Body of pancreas (tissue), 4 donors: ENCODE measurements around the gene TNFAIP8L3. TPM values are rescaled to one million over a fixed set of nuclear protein-coding genes. Genes with fewer than 3 reads are reported as not detected.

Experiments
- ATAC-seq: fragments of 150-250 bp; one replicate; pipeline ENCODE4 v1.9.1; 2016
- DNase-seq, 4 donors: peaks; one replicate each; pipeline ENCODE4 v3.0.0-alpha.2; 2019
- H3K27ac ChIP-seq, 4 donors: fragments of 200-600 bp; sonication (generic); 1 replicate in 3 of 4; 2 replicates in 1 of 4; pipeline versions ENCODE4 v1.5.1 to v1.6.1; 2016 to 2019; ENCODE audit warnings: mild to moderate bottlenecking in 1 of 4, mixed read lengths in 1 of 4, moderate library complexity in 1 of 4
- H3K27me3 ChIP-seq, 2 donors: fragments of 200-600 bp; sonication (generic); one replicate each; pipeline ENCODE4 v1.6.0; 2016; ENCODE audit warnings: mild to moderate bottlenecking in 1 of 2
- H3K36me3 ChIP-seq, 2 donors: fragments of 200-600 bp; sonication (generic); replicated peaks in 1 of 2; 2 replicates each; pipeline ENCODE4 v1.5.1; 2016; ENCODE audit warnings: low read depth in 2 of 2; ENCODE audit not compliant: insufficient read depth in 1 of 2
- H3K4me1 ChIP-seq: fragments of 200-600 bp; sonication (generic); one replicate; pipeline ENCODE4 v1.6.0; 2016
- H3K4me3 ChIP-seq, 2 donors: fragments of 200-600 bp; sonication (generic); 1 replicate in 1 of 2; 2 replicates in 1 of 2; pipeline ENCODE4 v1.5.1; 2016 to 2019
- H3K9me3 ChIP-seq, 3 donors: fragments of 200-600 bp; sonication (generic); 1 replicate in 2 of 3; 2 replicates in 1 of 3; pipeline ENCODE4 v1.5.1; 2016
- POLR2A ChIP-seq, 3 donors: fragments of 450-650 bp; IDR thresholded peaks; one replicate each; pipeline ENCODE4 v1.6.1; 2016; ENCODE audit warnings: antibody characterized with exemption in 3 of 3, mild to moderate bottlenecking in 2 of 3
- WGBS, 2 donors: methylation state at CpG; one replicate each; pipeline ENCODE4 v1.1.5; 2017; 5-methylcytosine and 5-hydroxymethylcytosine counted together
- intact Hi-C: fragments of 100-400 bp; cut with DNase I; formaldehyde crosslinking; loops from one replicate; pipeline ENCODE4 v1.15.1; 2023
- total RNA-seq, 2 donors: library from RNA; depleted of rRNA; stranded (reverse); fragments of >200 nt; gene quantifications; one replicate each; pipeline ENCODE4 v1.1.0, GENCODE V29; 2016
- TF ChIP-seq, protein P1 (sequence below), 7 experiments: fragments of 450-650 bp in 4 of 7; fragments of 200-600 bp in 3 of 7; sonication (generic) in 3 of 7; IDR thresholded peaks; one replicate each; pipeline ENCODE4 v1.5.1; 2016 to 2019; ENCODE audit warnings: antibody characterized with exemption in 7 of 7

TNFAIP8L3 gene
- total RNA-seq, 2 donors from 2014 or later, result 2.9 TPM; not detected in 1

DNA sequence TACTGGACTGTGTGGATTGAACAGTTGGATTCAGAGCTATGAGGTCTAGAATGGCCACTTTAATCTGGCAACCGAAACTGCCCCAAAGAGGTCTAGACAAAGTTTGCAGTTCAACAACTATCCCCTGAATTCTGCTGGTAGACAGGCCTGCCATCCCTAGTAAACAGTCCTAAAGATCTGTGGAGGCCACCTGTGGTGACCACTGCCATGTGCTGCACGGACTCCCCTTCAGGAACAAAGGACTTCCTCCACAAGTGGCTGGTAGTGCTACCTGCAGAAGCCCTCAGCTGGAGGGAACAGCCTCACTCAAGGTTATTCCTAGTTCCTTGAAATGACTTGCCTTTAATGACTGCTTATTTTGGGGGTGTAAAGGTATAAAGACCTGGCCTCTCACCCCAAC lies 6.1 kb downstream of the TNFAIP8L3 start:
- no peaks in the 10 kb centered on the region for H3K36me3 ChIP-seq
- H3K27ac ChIP-seq, result no peak overlapping the region
- no peak overlapping the region for H3K4me3 ChIP-seq
- DNase-seq, result no peak
- H3K9me3 ChIP-seq, result no peaks in the 10 kb centered on the region
- TF ChIP-seq POLR2A (IDR thresholded peaks at IDR 0.05), result no peak
- TF ChIP-seq, protein P1, sequence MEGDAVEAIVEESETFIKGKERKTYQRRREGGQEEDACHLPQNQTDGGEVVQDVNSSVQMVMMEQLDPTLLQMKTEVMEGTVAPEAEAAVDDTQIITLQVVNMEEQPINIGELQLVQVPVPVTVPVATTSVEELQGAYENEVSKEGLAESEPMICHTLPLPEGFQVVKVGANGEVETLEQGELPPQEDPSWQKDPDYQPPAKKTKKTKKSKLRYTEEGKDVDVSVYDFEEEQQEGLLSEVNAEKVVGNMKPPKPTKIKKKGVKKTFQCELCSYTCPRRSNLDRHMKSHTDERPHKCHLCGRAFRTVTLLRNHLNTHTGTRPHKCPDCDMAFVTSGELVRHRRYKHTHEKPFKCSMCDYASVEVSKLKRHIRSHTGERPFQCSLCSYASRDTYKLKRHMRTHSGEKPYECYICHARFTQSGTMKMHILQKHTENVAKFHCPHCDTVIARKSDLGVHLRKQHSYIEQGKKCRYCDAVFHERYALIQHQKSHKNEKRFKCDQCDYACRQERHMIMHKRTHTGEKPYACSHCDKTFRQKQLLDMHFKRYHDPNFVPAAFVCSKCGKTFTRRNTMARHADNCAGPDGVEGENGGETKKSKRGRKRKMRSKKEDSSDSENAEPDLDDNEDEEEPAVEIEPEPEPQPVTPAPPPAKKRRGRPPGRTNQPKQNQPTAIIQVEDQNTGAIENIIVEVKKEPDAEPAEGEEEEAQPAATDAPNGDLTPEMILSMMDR (IDR thresholded peaks at IDR 0.05), result no peak
- 81 to 83% methylated on average over 2 of the region's 2 CpGs for WGBS, 2 donors
- no peaks in the 10 kb centered on the region for H3K27me3 ChIP-seq
- H3K4me1 ChIP-seq, result peaks cover 4% of the 10 kb centered on the region
- no peak for ATAC-seq
- intact Hi-C loops, result no loop called here

DNA sequence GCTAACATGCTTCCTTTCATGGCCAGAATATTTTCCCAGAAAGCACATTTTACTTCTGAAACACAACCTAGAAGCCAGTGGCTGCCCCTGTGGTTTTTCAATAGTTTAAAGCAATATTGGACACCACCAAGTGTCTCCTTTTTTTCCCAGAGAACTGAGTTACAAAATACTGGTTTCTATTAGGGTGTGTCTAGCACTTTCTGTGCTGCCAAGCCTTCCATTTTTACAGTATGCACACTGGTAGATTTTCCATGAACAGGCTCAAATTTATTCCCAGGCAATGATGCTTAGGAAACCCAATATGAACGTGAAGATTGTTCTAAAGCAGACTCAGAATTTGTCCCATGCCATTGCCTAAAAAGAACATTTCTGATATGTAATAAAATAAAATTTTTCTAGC lies 7.2 kb downstream of the TNFAIP8L3 start:
- no peaks in the 10 kb centered on the region for H3K36me3 ChIP-seq
- H3K27ac ChIP-seq, result no peak overlapping the region
- 63 to 90% methylated on average over 1 of the region's 1 CpG for WGBS, 2 donors
- intact Hi-C loops, result no loop called here
- H3K27me3 ChIP-seq, result no peaks in the 10 kb centered on the region
- H3K4me1 ChIP-seq, result no peaks in the 10 kb centered on the region
- TF ChIP-seq, protein P1 (IDR thresholded peaks at IDR 0.05), result no peak
- TF ChIP-seq POLR2A (IDR thresholded peaks at IDR 0.05), result no peak
- DNase-seq (no peak), ATAC-seq (no peak)
- no peaks in the 10 kb centered on the region for H3K9me3 ChIP-seq
- no peak overlapping the region for H3K4me3 ChIP-seq

DNA sequence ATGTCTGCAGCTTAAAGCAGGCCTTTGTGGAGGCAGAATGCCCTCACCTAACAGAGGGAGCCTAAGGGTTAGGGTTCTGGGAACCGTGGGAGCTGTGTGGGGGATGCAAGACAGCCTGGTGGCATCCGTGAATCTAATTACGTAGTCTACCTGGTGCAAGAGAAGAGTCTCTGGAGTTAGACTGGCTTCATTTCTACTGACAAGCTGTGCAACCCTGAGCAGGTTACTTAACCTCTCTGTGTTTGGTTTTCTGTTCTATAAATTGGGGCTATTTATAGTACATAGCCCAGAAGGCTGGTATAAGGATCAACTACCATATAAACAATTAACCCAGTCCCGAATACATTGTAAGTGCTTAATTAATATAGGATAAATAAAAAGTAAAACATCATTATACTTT lies 8.3 kb downstream of the TNFAIP8L3 start:
- WGBS, 2 donors, result 85 to 86% methylated on average over 4 of the region's 4 CpGs
- intact Hi-C loops, result no loop called here
- TF ChIP-seq, protein P1 (IDR thresholded peaks at IDR 0.05), result no peak
- no peak for TF ChIP-seq POLR2A (IDR thresholded peaks at IDR 0.05)
- Histone ChIP-seq H3K9me3 (no peaks in the 10 kb centered on the region), H3K4me1 (no peaks in the 10 kb centered on the region), H3K27me3 (no peaks in the 10 kb centered on the region), H3K36me3 (no peaks in the 10 kb centered on the region), H3K27ac (no peak overlapping the region), H3K4me3 (no peak overlapping the region)
- DNase-seq (no peak), ATAC-seq (no peak)

DNA sequence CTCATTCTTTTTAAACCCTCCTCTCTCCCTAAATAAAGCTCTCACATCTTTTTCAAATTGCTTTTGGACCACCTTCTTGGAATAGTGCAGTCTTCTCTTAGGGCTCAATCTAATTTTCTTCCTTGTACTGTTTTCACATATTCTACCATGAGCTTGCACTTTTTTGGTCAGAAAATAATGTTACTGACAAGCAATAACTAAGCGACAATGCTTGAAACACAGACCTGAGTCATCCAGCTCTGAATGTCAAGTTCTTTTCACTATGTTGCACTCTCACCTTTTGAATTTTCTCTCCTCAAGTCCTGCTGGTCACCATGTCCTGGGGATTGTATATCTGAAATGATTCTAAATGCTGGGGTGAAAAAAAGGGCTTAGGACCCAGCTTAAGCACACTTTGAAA lies 8.9 kb downstream of the TNFAIP8L3 start:
- ATAC-seq (no peak), DNase-seq (no peak)
- no peak for TF ChIP-seq POLR2A (IDR thresholded peaks at IDR 0.05)
- TF ChIP-seq, protein P1 (IDR thresholded peaks at IDR 0.05), result no peak
- H3K27me3 ChIP-seq, result no peaks in the 10 kb centered on the region
- WGBS, 2 donors, result 85 to 100% methylated on average over 1 of the region's 1 CpG
- intact Hi-C loops, result no loop called here
- no peak overlapping the region for H3K27ac ChIP-seq
- no peak overlapping the region for H3K4me3 ChIP-seq
- H3K4me1 ChIP-seq, result no peaks in the 10 kb centered on the region
- no peaks in the 10 kb centered on the region for H3K9me3 ChIP-seq
- no peaks in the 10 kb centered on the region for H3K36me3 ChIP-seq

DNA sequence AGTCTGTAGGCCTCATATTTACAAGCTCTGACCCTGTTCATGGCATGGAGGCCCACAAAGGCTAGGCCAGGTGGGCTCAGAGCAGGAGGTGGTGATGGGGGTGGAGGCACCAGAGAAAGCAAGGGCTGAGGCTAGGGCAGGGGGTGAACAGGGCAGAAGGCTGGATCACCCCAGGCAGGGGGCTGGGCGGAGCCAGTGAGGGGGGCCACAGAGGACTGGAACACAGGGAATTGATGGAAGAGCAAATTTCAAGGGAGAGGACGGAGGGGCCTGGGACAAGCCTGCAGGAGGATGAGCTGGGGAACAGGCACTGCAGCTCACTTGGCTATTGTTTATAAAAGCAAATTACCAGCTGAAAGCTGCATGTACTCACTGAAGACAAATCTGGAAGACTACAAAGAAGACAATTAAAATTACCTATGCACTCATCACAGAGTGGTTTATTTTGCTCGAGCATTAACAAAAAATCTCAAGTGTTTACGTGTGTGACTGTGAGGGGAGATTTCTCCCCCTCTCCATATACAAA lies 11.0 kb downstream of the TNFAIP8L3 start:
- TF ChIP-seq POLR2A (IDR thresholded peaks at IDR 0.05), result no peak
- TF ChIP-seq, protein P1 (IDR thresholded peaks at IDR 0.05), result no peak
- Histone ChIP-seq H3K27ac (no peak overlapping the region), H3K36me3 (no peaks in the 10 kb centered on the region), H3K4me3 (no peak overlapping the region), H3K4me1 (no peaks in the 10 kb centered on the region), H3K27me3 (no peaks in the 10 kb centered on the region), H3K9me3 (no peaks in the 10 kb centered on the region)
- intact Hi-C loops, result no loop called here
- DNase-seq (no peak), ATAC-seq (no peak)
- WGBS, 2 donors, result 89 to 90% methylated on average over 4 of the region's 4 CpGs
